ENCODE measurements around the gene HCN3.

Gene HCN3

DNA sequence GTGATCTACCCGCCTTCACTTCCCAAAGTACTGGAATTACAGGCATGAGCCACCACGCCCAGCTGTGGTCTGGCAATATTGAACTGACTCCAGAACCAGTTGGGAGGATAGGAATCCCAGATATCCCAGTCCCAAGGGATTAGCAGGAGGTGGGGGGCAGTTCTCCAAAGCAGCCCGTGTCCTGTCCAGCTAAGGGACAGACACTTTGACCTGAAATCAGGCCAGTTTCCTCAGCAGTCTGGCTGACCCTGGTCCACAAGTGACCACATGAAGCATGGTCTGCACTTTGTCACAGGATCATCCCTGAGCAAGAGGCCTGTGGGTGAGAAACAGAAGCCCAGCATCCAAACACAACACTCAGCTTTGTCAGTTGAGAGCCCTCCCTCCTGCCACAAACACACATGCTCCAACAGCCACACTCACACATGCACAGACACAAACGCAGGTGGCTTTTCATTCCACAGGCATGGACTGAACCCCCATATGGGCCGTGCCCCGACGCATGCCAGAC, 28.7 kb downstream of the HCN3 start:
- Histone ChIP-seq H3K4me3 (ENCODE audit: low read length in 2 of 2) (no peak overlapping the region), H2BK15ac (ENCODE audit: low read length) (no peak overlapping the region), H3K4me2 (ENCODE audit: insufficient read depth, low read length, poor library complexity, severe bottlenecking) (no peak overlapping the region), H3K4ac (ENCODE audit: low read length) (no peak overlapping the region), H3K9ac (ENCODE audit: low read depth, low read length, poor library complexity) (no peak overlapping the region), H2BK5ac (ENCODE audit: low read length) (no peak overlapping the region), H3K4me1 (ENCODE audit: control insufficient read depth in 2 of 2, insufficient read depth in 1 of 2, low read depth in 1 of 2, low read length in 2 of 2) (peaks cover 17 to 18% of the 10 kb centered on the region in 2 donors), H4K8ac (ENCODE audit: low read depth, low read length) (no peak overlapping the region), H3K9me3 (replicated peaks in 1 of 2; ENCODE audit: control insufficient read depth in 2 of 2, insufficient read depth in 1 of 2, low read depth in 1 of 2, low read length in 2 of 2) (no peaks in the 10 kb centered on the region), H2BK12ac (ENCODE audit: low read length) (peak overlapping the region; percentile 0), H3K27me3 (ENCODE audit: control insufficient read depth in 3 of 3, insufficient read depth in 3 of 3, low read depth in 1 of 3, low read length in 3 of 3) (no peaks in the 10 kb centered on the region), H3K18ac (ENCODE audit: low read length) (peak overlapping the region; percentile 55), H2BK120ac (ENCODE audit: low read depth, low read length) (no peak overlapping the region), H3K79me1 (ENCODE audit: low read depth, low read length) (peaks cover 9% of the 10 kb centered on the region), H2AK5ac (ENCODE audit: low read depth, low read length) (peak overlapping the region; percentile 0), H3K23ac (ENCODE audit: low read depth, low read length, poor library complexity) (no peak overlapping the region), H3K36me3 (replicated peaks in 1 of 2; ENCODE audit: control insufficient read depth in 2 of 2, insufficient read depth in 2 of 2, low read length in 2 of 2) (peaks cover 6 to 15% of the 10 kb centered on the region in 2 donors), H2AFZ (ENCODE audit: low read length) (peak overlapping the region; percentile 73), H3K27ac (replicated peaks; ENCODE audit: low read length) (no peak overlapping the region), H3K14ac (ENCODE audit: low read length) (no peak overlapping the region), H4K91ac (ENCODE audit: low read depth, low read length, poor library complexity) (no peak overlapping the region)
- no peak for DNase-seq (ENCODE audit: low spot score)
- no CpG with 5 or more reads among the region's 7 CpGs for WGBS, 2 donors (ENCODE audit: extremely low coverage in 2 of 2, insufficient read length in 2 of 2, insufficient replicate concordance in 1 of 2)

- peaks cover 9% of the 10 kb centered on the region for H3K79me1 ChIP-seq (ENCODE audit: low read depth, low read length)
- H3K4ac ChIP-seq (ENCODE audit: low read length), result no peak overlapping the region
- no peak overlapping the region for H4K91ac ChIP-seq (ENCODE audit: low read depth, low read length, poor library complexity)
- H3K18ac ChIP-seq (ENCODE audit: low read length), result no peak overlapping the region
- no peak for DNase-seq (ENCODE audit: low spot score)
- no peak overlapping the region for H2BK120ac ChIP-seq (ENCODE audit: low read depth, low read length)
- H3K14ac ChIP-seq (ENCODE audit: low read length), result no peak overlapping the region
- H3K27me3 ChIP-seq (ENCODE audit: control insufficient read depth in 3 of 3, insufficient read depth in 3 of 3, low read depth in 1 of 3, low read length in 3 of 3), result no peaks in the 10 kb centered on the region
- no peak overlapping the region for H3K23ac ChIP-seq (ENCODE audit: low read depth, low read length, poor library complexity)
- no peak overlapping the region for H3K4me3 ChIP-seq (ENCODE audit: low read length in 2 of 2)
- peak overlapping the region; percentile 87 for H3K27ac ChIP-seq (replicated peaks; ENCODE audit: low read length)
- no peaks in the 10 kb centered on the region for H3K9me3 ChIP-seq (replicated peaks in 1 of 2; ENCODE audit: control insufficient read depth in 2 of 2, insufficient read depth in 1 of 2, low read depth in 1 of 2, low read length in 2 of 2)
- H3K36me3 ChIP-seq (replicated peaks in 1 of 2; ENCODE audit: control insufficient read depth in 2 of 2, insufficient read depth in 2 of 2, low read length in 2 of 2), result peaks cover 11 to 28% of the 10 kb centered on the region in 2 donors
- H2BK5ac ChIP-seq (ENCODE audit: low read length), result no peak overlapping the region
- no peak overlapping the region for H2AFZ ChIP-seq (ENCODE audit: low read length)
- no peak overlapping the region for H3K4me2 ChIP-seq (ENCODE audit: insufficient read depth, low read length, poor library complexity, severe bottlenecking)
- no peak overlapping the region for H3K9ac ChIP-seq (ENCODE audit: low read depth, low read length, poor library complexity)
- whole genome bisulfite sequencing, 2 donors (ENCODE audit: extremely low coverage in 2 of 2, insufficient read length in 2 of 2, insufficient replicate concordance in 1 of 2), result no CpG with 5 or more reads among the region's 6 CpGs
- H4K8ac ChIP-seq (ENCODE audit: low read depth, low read length), result no peak overlapping the region
- H2BK15ac ChIP-seq (ENCODE audit: low read length), result no peak overlapping the region
- H2BK12ac ChIP-seq (ENCODE audit: low read length), result no peak overlapping the region
- H2AK5ac ChIP-seq (ENCODE audit: low read depth, low read length), result peak overlapping the region; percentile 34
- peaks cover 17 to 21% of the 10 kb centered on the region in 2 donors for H3K4me1 ChIP-seq (ENCODE audit: control insufficient read depth in 2 of 2, insufficient read depth in 1 of 2, low read depth in 1 of 2, low read length in 2 of 2)
These were observed 30.0 kb downstream of the HCN3 start for GRCh38 chr1:155307247-155307740.

GRCh38 chr1:155308493-155309422, 31.5 kb downstream of the HCN3 start, which contains the start of gene FDPS:
FDPS (plus strand) TSS chr1:155308866; CDS start chr1:155309790, 924 bp downstream.
- Histone ChIP-seq H2BK5ac (ENCODE audit: low read length) (peak within 1 kb of the TSS; percentile 82), H3K27ac (replicated peaks; ENCODE audit: low read length) (peak within 1 kb of the TSS; percentile 87), H3K14ac (ENCODE audit: low read length) (peak within 1 kb of the TSS; percentile 65), H3K4me2 (ENCODE audit: insufficient read depth, low read length, poor library complexity, severe bottlenecking) (peak within 1 kb of the TSS; percentile 87), H4K91ac (ENCODE audit: low read depth, low read length, poor library complexity) (no peak within 1 kb of the TSS), H3K4ac (ENCODE audit: low read length) (no peak within 1 kb of the TSS), H3K9ac (ENCODE audit: low read depth, low read length, poor library complexity) (peak within 1 kb of the TSS; percentile 91), H3K4me3 (ENCODE audit: low read length in 2 of 2) (peak within 1 kb of the TSS; percentile 84 to 97), H3K27me3 (ENCODE audit: control insufficient read depth in 3 of 3, insufficient read depth in 3 of 3, low read depth in 1 of 3, low read length in 3 of 3) (no peaks in the 10 kb centered on the region), H3K4me1 (ENCODE audit: control insufficient read depth in 2 of 2, insufficient read depth in 1 of 2, low read depth in 1 of 2, low read length in 2 of 2) (peaks cover 17 to 21% of the 10 kb centered on the region in 2 donors), H2BK15ac (ENCODE audit: low read length) (no peak within 1 kb of the TSS), H3K23ac (ENCODE audit: low read depth, low read length, poor library complexity) (peak within 1 kb of the TSS; percentile 1), H3K36me3 (replicated peaks in 1 of 2; ENCODE audit: control insufficient read depth in 2 of 2, insufficient read depth in 2 of 2, low read length in 2 of 2) (peaks cover 19 to 42% of the 10 kb centered on the region in 2 donors), H2BK12ac (ENCODE audit: low read length) (no peak within 1 kb of the TSS), H3K79me1 (ENCODE audit: low read depth, low read length) (peaks cover 13% of the 10 kb centered on the region), H3K18ac (ENCODE audit: low read length) (peak within 1 kb of the TSS; percentile 84), H4K8ac (ENCODE audit: low read depth, low read length) (no peak within 1 kb of the TSS), H2AK5ac (ENCODE audit: low read depth, low read length) (peak within 1 kb of the TSS; percentile 34), H3K9me3 (replicated peaks in 1 of 2; ENCODE audit: control insufficient read depth in 2 of 2, insufficient read depth in 1 of 2, low read depth in 1 of 2, low read length in 2 of 2) (no peaks in the 10 kb centered on the region), H2BK120ac (ENCODE audit: low read depth, low read length) (peak within 1 kb of the TSS; percentile 64), H2AFZ (ENCODE audit: low read length) (peak within 1 kb of the TSS; percentile 35)
- peak; percentile 95 for DNase-seq (ENCODE audit: low spot score)
- no CpG with 5 or more reads among the region's 51 CpGs for WGBS, 2 donors (ENCODE audit: extremely low coverage in 2 of 2, insufficient read length in 2 of 2, insufficient replicate concordance in 1 of 2)

All from neuronal stem cell (in vitro differentiated cells).